NCI-H1436 treated with DMSO at 0.1 percent for 48 hours (cell line): ENCODE measurements around the gene DPEP1.

Experiments used
- DNase-seq: peaks from one replicate; lab custom pipeline; 2025; lab: John Stamatoyannopoulos, UW

Gene DPEP1

DNA sequence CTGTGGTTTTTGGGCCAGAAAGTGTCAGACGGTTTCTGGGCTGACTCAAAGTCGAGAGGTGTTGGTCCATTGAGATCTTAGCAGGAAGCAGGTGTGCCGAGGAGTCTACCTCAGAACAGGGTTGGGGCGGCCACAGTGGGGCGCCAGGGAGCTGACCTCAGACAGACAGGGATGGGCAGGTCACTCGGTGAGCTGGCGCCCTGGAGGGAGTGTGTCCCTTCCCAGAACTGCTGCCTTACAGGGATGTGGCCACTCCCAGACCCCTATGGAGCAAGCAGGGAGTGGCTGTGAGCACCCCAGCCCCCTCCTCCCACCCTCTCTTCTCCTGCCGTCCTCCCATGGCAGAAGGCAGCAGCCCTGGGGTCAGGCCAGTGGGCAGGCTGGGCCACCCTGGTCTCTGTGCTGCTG lies 14.0 kb upstream of the DPEP1 start:
- no peak for DNase-seq

DNA sequence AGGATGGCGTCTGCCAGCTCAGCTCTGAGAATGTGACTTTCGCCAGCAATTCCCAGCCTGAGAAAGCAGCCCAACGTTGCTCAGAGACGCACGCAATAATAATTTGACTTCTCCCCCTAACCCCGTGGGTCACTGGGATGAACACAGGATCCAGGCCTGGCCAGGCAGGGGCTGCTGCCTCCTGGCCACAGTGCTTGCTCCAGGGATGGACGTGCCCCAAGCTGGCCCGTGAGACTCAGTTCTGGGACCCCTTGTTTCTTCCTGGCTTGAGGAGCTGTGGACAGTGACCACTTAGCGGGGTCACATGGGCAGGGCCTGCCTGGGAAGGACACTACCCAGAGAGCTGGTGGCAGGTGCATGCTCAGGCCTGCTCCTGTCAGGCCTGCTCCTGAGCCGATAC lies 13.5 kb upstream of the DPEP1 start:
- DNase-seq, result no peak

DNA sequence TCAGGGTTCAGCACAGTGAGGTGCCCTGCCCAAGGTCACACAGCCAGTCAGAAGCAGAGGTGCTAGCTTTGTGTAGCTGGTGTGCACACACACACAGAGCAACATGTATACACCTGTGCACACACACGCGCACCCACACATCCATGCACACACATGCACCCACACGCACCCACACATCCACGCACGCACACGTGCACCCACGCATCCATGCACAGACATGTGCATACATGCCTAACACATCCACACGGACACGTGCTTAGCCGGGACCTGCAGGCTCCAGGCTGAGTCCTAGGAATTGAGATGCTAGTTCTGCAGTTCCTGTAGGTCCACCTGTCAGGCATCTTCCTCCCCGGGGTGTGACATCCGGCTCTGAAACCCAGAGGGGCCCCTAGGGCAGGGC lies 13.0 kb upstream of the DPEP1 start:
- no peak for DNase-seq

DNA sequence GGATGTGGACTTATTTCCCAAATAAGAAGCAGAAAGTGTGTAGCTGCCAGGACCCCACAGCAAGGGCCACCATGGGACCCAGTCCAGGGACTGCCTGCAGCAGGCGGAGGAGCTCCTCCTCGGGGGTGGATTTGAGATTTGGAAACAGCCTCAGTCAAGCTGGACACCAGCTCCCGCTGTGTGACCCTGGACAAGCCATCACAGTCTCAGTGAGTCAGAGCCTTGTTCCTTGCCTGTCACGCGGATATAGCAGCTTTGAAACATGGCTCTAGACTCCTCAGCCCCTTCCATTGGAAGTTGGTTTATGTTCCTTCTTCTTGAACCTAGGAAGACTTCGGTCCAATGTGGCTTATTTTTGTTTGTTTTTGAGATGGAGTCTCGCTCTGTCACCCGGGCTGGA lies 12.5 kb upstream of the DPEP1 start:
- no peak for DNase-seq

DNA sequence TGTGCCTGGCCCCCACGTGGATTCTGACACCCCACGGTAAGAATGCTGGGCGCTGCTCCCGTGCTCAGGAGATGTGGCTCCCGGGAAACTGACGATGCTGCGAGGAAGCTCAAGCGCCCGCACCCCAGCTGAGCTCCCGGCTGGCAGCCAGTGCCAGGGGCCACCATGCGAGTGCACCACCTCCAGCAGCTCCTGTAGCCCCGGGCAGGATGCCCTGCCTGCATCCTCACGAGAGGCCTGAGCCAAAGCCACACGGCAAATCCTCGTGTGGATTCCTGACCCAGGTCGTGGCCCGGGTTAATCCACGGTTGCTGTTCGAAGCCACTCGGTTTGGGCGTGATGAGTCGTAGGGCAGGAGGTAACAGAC lies 11.6 kb upstream of the DPEP1 start:
- no peak for DNase-seq

DNA sequence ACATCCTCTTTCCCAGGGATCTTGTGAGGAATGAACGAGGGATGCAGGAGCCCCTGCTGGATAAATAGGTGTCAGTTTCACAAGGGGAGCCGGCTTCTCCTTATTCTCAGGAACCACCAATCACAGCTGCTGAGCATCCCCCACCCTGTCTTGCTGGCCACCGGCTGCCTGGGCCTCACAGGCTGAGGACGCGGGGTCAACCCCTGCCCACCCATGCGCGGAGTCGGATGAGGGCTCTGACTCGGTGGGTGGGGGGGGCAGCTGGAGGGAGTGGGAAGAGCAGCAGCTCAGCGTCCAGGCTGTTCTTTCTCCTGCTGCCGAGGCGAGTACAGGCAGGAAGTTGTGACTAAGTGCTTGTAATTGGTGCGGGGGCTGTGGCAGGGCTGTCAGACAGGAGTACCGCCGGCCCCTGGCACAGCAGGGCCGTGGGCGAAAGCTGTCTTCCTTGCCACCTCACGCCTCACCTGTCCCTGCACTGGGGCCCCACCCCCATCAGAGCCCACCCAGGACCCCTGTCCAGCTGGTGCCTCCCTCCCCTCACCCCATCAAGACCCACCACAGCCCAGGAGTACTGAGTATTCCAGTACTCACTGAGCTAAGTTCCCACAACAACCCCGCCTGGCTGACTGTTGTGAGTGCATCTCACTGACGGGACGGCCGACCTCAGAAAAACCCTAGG lies 11.0 kb upstream of the DPEP1 start:
- DNase-seq, result no peak

DNA sequence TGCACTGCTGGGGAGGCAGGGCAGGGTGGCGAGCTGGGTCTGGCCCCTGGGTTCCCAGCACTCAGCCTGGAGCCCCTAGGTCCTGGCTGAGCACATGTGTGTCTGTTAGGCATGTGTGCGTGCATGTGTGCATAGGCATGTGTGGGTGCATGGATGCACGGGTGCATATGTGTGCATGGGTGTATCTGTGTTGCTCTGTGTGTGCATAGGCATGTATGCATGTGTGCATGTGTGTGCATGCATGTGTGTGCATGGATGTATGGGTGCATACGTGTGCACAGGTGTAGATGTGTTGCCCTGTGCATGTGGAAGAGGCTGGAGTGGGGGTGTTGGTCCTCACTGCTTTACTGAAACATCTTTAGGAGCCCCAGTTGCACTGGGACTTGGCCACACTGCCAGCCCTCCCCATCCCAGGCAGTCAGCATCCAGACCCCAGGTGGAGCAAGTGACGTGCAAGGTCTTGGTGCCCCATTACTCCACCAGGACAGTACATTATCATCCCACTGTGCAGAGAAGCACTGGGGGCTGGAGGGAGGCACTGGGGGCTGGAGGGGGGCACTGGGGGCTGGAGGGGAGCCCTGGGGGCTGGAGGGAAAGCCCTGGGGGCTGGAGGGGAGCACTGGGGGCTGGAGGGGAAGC lies 10.4 kb upstream of the DPEP1 start:
- no peak for DNase-seq

DNA sequence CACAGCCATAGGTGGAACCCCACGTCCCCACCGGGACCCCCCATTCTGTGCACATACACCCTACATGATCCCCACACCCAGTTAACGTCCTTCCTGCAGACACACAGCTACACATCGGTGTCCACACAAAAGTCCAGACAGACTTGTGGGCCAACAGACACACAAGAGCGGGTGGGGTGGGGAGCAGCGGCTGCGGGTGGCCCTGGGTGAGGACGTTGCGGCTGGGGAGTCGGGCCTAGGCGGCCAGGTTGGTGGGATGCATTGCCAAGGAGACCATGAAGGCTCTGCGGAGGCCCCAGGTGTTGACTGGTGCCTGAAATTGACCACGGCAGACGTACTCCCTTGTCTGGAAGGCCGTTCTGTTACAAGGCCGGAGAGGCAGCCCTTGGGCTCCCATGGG lies 8.7 kb upstream of the DPEP1 start:
- no peak for DNase-seq

DNA sequence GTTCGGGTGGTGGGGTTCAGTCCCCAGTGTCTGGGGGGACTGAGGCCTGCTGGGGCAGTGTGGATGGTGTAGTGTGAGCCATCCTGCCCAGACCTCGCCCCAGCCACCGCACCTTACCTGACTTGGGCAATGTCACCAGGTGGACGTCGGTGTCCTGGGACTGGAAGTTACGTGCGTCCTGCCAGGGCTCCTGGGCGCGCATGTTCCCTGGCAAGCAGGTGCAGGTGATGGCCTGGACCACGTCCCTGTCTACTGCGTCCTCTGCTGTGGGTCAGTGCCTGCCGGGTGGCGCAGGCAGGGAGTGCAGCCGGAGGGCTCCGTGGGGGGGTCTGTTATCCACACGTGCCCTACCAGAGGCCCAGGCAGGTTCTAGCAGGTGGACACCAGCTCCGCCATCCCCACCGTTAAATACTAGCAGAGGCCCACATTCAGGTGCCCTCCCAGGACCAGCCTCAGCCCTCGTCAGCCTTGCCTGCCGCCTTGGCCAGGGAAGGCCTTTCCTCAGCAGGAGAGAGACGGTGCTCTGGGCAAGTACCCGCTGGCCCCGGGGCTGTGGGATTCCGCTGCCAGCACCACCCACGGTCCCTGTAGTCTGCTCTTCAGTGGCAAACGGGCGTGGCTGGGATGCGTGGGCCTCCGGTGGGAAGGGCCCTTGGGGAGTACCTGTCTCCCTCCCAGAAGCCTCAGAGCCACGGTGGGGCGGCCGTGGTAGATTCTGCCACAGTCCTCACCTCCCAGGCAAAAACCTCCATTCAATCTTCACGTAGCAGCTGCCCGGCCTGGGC lies 8.1 kb upstream of the DPEP1 start:
- DNase-seq, result no peak

DNA sequence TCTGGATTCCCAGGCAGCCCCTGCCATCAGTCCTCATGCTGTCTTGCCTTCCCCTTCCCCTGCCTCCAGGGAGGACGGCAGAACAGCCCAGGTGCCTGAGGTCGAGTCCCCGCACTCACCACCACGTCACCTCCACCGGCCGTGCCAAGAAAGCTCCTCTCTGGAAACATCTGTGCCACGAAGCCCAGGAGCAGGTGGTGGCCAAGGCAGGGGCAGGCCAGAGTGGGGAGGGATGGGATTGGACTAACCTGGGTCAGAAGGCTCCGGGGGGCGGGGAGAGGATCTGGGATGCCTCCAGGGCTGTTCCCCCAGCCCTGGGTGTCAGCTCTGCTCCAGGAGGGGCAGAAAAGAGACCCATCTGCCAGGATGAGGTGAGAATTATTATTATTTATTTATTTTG lies 7.4 kb upstream of the DPEP1 start:
- no peak for DNase-seq

DNA sequence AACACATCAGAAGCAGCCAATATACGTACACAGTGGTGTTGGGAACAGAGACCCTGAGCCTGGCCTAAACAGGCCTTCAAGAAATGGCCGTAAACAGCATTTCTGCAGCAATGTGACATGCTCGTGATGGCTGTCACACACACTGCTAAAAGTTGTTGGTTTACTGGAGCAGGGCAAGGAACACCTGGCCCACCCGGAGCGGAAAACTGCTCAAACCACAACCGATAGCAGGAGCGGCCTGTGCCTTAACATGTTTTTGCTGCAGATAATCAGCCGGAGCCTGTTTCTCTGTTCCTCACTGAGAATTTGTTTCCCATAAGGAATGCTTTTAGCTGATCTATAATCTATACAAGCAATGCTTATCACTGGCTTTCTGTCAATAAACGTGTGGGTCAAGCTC lies 6.0 kb upstream of the DPEP1 start:
- DNase-seq, result no peak

DNA sequence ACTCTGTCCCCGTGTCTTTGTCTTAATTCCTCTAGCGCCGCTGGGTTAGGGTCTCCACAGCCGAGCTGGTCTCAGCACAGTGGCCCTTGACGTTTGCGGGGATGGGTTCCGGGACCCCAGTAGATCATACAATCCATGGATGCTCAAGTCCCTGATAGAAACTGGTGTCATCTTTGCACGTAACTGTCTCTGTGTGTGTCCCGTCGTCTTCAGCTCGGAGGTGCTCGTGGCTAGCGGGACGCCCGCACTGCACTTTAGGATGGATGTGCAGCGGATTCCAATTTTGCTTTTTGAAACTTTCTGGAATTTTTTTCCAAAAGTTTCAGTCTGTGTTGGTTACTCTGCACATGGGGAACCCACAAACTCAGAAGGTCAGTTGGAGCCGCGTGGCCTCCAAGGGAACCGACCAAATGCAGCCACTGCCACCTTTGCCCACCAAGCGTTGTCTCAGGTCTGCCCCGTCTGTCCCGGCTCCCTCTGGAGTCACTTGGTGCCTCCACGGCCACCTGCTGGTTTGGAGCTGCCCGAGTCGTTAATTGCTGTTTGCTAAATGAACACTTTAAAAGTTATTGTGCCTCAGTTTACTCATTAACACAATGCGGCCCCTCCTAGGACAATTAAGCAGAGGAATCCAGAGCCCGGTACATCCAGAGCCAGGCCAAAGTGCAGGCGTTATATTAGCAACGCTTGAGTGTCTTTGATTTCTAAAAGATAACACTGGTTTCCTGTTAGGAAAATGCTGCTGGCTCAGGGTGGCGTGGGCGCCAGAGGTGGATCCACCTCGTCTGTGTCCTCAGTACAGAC lies 5.3 kb upstream of the DPEP1 start:
- DNase-seq, result no peak

DNA sequence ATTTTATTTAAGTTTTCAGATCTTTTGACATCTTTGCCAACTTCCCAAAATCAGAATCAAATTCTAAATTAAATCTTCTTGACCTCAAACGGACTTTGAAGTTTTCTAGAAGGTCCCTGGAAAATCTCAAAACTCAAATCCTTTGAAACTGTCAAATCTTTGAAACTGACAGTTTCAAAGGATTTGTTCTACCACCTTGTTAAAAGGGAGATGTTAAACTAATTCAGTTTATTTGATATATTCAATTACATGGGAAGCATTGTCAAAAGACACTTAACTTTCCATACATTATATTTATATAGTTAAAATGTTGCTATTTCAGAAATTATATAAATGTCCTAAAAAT lies 3.4 kb upstream of the DPEP1 start:
- DNase-seq, result no peak

DNA sequence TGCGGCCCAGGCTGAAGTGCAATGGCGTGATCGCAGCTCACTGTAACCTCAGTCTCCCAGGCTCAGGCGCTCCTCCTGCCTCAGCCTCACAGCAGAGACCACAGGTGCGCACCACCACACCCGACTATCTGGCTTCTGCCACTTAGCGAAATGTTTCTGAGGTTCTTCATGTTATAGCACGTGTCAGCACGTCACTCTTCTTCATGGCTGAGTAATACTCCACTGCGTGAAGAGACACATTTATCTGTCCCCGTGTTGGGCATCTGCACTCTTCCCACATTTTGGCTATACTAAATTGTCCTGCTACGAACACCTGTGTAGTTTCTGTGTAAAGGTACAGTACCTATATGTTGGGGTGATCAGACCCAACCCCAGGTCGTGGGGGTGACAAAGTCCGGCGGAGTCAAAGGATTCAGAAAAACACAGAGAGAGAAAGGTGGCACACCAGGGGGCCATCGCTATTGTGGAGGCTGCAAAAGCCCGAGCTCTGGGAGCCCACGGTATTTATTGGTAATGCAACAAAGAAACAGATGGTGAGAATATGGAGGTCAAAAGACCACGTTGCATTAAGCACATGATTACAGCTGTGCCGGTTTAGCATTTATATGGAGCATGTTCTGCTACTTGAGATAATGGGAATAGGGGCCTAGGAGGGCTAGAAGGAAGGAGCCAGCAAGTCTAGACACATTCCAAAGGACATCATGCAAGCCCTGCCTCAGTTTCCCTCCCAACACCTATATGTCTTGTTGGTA lies 851 bp upstream of the DPEP1 start:
- DNase-seq, result no peak

DNA sequence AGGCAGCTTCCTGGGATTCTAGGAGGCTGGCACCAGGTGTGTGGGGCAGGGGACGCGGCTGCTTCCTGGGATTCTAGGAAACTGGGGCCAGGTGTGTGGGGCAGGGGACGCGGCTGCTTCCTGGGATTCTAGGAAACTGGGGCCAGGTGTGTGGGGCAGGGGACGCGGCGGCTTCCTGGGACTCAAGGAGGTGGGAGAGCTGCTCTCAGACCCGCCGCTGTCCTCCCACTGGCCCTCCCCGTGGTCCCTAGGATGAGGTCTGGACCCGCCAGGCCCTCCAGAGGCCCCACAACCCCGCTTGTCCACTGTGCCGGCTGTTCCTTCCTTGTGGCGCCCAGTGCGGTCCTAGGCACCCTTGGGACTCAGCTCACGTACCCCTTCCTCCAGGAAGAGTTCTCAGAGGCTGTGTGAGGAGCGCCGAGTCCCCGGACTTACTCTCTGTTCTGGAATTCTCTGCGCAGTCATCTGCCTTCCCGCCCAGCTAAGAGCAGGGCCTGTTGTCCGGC lies 565 bp downstream of the DPEP1 start:
- DNase-seq, result no peak

DNA sequence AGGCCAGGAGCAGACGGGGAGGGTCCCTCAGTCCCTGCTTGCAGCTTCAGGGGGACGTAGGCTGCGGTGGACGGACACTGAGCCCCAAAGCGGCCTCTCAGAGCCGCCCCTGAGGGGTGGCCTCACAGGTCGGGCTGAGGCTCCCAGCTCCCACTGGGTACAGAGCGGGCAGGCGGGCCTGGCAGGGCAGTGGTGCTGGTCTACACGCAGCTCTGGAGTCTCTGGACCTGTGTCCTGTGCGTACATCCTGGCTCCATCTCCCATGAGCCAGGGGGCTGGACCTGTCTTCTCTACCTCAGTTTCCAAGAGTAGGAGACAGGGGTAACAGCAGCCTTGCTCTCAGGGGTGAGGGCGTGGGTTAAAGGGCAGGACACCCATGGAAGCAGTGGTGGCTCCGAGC lies 1.7 kb downstream of the DPEP1 start:
- no peak for DNase-seq

DNA sequence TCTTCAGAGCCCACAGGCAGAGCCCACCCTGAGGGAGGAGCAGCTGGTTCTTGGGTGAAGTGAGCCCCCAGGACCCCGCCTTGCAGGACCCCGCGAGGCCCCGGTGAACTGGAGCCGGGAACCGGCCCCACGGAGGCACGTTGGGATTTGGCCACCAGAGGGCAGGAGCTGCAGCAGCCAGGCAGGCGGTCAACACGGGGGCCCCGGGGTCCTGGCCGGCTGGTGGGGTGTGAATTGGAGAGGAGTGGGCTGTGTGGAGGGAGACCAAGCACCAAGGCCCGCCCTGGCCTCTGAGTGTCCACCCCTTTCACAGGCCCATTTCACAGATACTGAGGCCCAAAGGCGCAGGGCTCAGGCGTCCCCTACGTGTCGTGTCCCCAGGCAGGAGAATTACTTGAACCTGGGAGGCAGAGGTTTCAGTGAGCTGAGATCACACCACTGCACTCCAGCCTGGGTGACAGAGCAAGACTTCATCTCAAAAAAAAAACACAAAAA lies 2.2 kb downstream of the DPEP1 start:
- DNase-seq, result no peak

DNA sequence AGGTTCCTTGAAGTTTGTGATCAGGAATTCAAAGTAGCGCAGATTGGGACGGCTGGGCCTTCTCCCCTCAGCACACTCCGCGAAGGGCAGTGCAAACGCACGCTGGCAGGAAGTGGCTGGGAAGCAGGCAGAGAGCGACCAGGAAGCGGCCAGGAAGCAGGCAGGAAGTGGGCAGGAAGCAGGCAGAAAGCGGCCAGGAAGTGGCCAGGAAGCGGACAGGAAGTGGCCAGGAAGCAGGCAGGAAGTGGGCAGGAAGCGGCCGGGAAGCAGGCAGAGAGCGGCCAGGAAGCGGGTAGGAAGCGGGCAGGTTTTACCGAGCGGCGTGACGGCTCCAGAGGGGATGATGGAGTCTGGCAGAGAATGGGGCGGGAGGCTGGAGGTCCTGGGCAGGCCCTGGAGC lies 3.2 kb downstream of the DPEP1 start:
- DNase-seq, result no peak

DNA sequence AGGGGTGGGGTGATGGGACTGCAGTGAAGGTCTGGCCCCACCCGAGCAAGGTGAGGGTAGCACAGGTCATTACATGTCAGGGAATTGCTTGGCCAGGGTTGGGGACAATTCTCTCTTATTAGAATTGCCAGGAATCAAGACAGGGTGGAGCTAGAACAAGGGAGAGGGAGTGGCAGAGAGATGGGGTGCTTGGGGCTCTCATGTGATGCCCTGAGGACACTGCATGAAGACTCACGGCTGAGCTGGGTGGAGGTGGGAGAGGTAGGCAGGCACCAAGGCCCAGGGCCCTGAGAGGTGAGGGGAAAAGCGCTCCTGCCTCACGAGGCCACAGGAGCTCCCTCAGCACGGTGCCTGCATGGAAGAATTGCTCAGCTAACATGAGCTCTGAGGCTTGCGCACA lies 3.6 kb downstream of the DPEP1 start:
- DNase-seq, result no peak

DNA sequence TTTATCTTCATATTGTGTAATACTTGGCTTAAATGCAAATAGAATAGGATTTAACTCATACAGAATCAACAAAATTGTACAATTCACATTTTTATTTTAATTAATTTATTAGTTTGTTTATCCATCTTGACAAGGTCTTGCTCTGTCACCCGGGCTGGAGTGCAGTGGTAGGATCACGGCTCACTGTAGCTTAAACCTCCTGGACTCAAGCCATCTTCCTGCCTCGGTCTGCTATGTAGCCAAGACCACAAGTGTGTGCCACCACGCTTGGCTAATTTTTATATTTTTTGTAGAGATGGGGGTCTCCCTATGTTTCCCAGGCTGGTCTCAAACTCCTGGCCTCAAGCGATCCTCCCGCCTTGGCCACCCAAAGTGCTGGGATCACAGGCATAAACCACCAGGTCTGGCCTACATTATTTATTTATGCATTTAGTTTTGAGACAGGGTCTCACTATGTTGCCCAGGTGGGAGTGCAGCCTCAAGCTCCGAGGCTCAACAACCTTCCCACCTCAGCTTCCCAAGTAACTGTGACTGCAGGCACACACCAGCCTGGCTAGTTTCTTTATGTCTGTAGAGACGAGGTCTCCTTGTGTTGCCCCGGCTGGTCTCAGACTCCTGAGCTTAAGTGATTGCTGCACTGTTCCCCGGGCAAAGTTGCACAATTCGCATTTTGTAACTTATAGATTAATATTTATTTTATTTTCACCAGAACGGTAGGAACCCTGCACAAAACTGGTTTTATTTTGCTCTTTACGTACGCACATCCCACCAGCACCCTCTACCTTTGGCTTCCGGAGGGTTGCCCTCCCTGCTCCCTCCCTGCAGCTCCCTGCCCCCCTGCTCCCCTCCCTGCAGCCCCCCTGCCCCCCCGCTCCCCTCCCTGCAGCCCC lies 4.9 kb downstream of the DPEP1 start:
- no peak for DNase-seq

DNA sequence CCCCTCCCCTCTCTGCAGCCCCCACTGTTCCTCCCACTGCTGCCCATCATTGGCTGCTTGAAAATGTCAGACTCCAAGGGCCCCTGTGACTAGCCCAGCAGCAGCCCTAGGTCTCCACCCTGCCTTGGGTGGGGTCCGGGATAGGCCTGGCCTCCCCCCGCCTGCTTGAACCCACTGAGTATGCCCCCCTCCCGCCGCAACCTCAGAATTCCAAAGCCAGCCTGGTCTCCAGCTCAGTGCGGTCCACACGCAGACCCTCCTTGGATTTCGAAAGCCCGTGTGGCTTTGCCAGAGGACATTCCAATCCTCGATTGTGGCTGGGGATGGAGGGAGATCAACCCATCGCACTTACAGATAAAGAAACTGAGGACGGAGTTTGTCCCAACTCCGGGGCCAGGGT lies 6.4 kb downstream of the DPEP1 start:
- no peak for DNase-seq
